ENCODE data around the gene PRAMEF14. TPM values are rescaled to one million over a fixed set of nuclear protein-coding genes. Genes with fewer than 3 reads are reported as not detected.
"Not testable (repeated sequence)": the region's sequence is repeated elsewhere in the genome, so short reads cannot be mapped to it uniquely, and the experiment has no call there.

Gene PRAMEF14
- not detected in 2 replicates for total RNA-seq (2011; cell fraction: chromatin; rRNA removed; ENCODE audit: low replicate concordance)
- total RNA-seq (2011; cell fraction: nucleolus; rRNA removed), result not detected in 2 replicates
- total RNA-seq (2011; cell fraction: nucleoplasm; rRNA removed), result not detected in 2 replicates
- total RNA-seq (2014; rRNA removed), result not detected in 2 replicates
- total RNA-seq (2014; rRNA removed; fragmentation: Illumina TruSeq; extraction: Trizol), result not detected in 2 replicates
- not detected in 2 replicates for total RNA-seq (2015; rRNA removed; fragmentation: Illumina TruSeq; extraction: Trizol)
- not detected in 2 replicates for total RNA-seq (2021)
- not detected in 2 replicates for polyA plus RNA-seq (2011; rRNA removed)
- not detected in 2 replicates for polyA plus RNA-seq (2011; cell fraction: cytosol; rRNA removed)
- not detected in 2 replicates for polyA plus RNA-seq (2011; cell fraction: nucleus; rRNA removed)
- polyA plus RNA-seq (2012), result not detected in 2 replicates
- polyA plus RNA-seq (2014; fragmentation: Illumina TruSeq; extraction: Trizol), result not detected in 2 replicates
- not detected for polyA plus RNA-seq (2014; fragmentation: Nextera tagmentation; extraction: Ambion mirVana)
- not detected in 2 replicates for polyA plus RNA-seq (2014; rRNA removed)
- not detected in 2 replicates for polyA minus RNA-seq (2011; rRNA and poly(A)+ RNA removed)
- not detected in 2 replicates for polyA minus RNA-seq (2011; cell fraction: cytosol; rRNA and poly(A)+ RNA removed)
- polyA minus RNA-seq (2011; cell fraction: nucleus; rRNA and poly(A)+ RNA removed), result not detected in 2 replicates
- Bru-seq, nascent RNA, result not detected
- BruChase-seq, experiment 1, labeled RNA remaining after a 2-hour chase, result not detected
- not detected for BruChase-seq, experiment 2, labeled RNA remaining after a 6-hour chase
- long read RNA-seq, experiment 1, result 0 reads
- long read RNA-seq, experiment 2, result 0 reads
- long read RNA-seq, experiment 3, result 0 reads

GRCh38 chr1:13347034-13347433 is at the start of gene PRAMEF14:
TSS of gene PRAMEF14 (minus strand) at chr1:13347134. CDS start at chr1:13345314, 1,820 bp downstream.
- H3K79me2 ChIP-seq (ENCODE audit: control insufficient read depth, insufficient read depth, low read length); H3K4me1 ChIP-seq (replicated peaks in 1 of 2; ENCODE audit: control insufficient read depth in 2 of 2, insufficient read depth in 2 of 2, low read length in 2 of 2); FAIRE-seq; H3K27me3 ChIP-seq (ENCODE audit: control insufficient read depth in 2 of 2, insufficient read depth in 2 of 2, low read length in 2 of 2); H3K9me3 ChIP-seq (replicated peaks; ENCODE audit: control insufficient read depth, insufficient read depth, low read depth, low read length); ATAC-seq; H2AFZ ChIP-seq (ENCODE audit: low read depth, low read length); H3K27ac ChIP-seq (ENCODE audit: extremely low read depth, low read depth, low read length); H3K4me3 ChIP-seq; H3K4me2 ChIP-seq (ENCODE audit: insufficient read depth, low read length); CTCF ChIA-PET (ENCODE audit: low intra/inter-chr PET ratio); DNase-seq (ENCODE audit: extremely low read depth in 1 of 4, low spot score in 3 of 4); BruUV-seq (replicated peaks); H3K9ac ChIP-seq (ENCODE audit: insufficient read depth in 1 of 2, low read depth in 2 of 2, low read length in 2 of 2); H4K20me1 ChIP-seq (replicated peaks; ENCODE audit: control insufficient read depth, insufficient read depth, low read length); H3K9me1 ChIP-seq (ENCODE audit: control insufficient read depth, insufficient read depth, low read length); POLR2A ChIA-PET; H3K36me3 ChIP-seq (ENCODE audit: control insufficient read depth, insufficient read depth, low read length); intact Hi-C loops (cut with micrococcal nuclease): not testable (repeated sequence)
- in situ Hi-C loops (cut with MboI), result loop anchor here (10.0 kb wide), 1 partner anchor 322 kb away; no protein-coding TSS in a partner anchor
- 0% methylated on average over 7 of the region's 7 CpGs for WGBS (ENCODE audit: insufficient coverage, low coverage, missing lambda C conversion rate)

- WGBS (ENCODE audit: insufficient coverage, low coverage, missing lambda C conversion rate), result 3% methylated on average over 16 of the region's 22 CpGs
- POLR2A ChIA-PET; H3K4me2 ChIP-seq (ENCODE audit: insufficient read depth, low read length); H3K9ac ChIP-seq (ENCODE audit: insufficient read depth in 1 of 2, low read depth in 2 of 2, low read length in 2 of 2); DNase-seq (ENCODE audit: extremely low read depth in 1 of 4, low spot score in 3 of 4); H3K79me2 ChIP-seq (ENCODE audit: control insufficient read depth, insufficient read depth, low read length); H3K36me3 ChIP-seq (ENCODE audit: control insufficient read depth, insufficient read depth, low read length); BruUV-seq (replicated peaks); H3K4me1 ChIP-seq (replicated peaks in 1 of 2; ENCODE audit: control insufficient read depth in 2 of 2, insufficient read depth in 2 of 2, low read length in 2 of 2); H3K9me1 ChIP-seq (ENCODE audit: control insufficient read depth, insufficient read depth, low read length); H3K9me3 ChIP-seq (replicated peaks; ENCODE audit: control insufficient read depth, insufficient read depth, low read depth, low read length); H4K20me1 ChIP-seq (replicated peaks; ENCODE audit: control insufficient read depth, insufficient read depth, low read length); H2AFZ ChIP-seq (ENCODE audit: low read depth, low read length); ATAC-seq; in situ Hi-C loops (cut with MboI); FAIRE-seq; intact Hi-C loops (cut with micrococcal nuclease); CTCF ChIA-PET (ENCODE audit: low intra/inter-chr PET ratio); H3K27ac ChIP-seq (ENCODE audit: extremely low read depth, low read depth, low read length); H3K4me3 ChIP-seq: not testable (repeated sequence)
- H3K27me3 ChIP-seq (ENCODE audit: control insufficient read depth in 2 of 2, insufficient read depth in 2 of 2, low read length in 2 of 2), result peaks cover 0 to 12% of the 10 kb centered on the region in 2 experiments; a peak in 2 of 5 replicates
Measured at GRCh38 chr1:13395311-13395710, 48.4 kb upstream of the PRAMEF14 start.

- DNase-seq (ENCODE audit: extremely low read depth in 1 of 4, low spot score in 3 of 4); H3K36me3 ChIP-seq (ENCODE audit: control insufficient read depth, insufficient read depth, low read length); H3K4me3 ChIP-seq; H3K4me2 ChIP-seq (ENCODE audit: insufficient read depth, low read length); H3K9ac ChIP-seq (ENCODE audit: insufficient read depth in 1 of 2, low read depth in 2 of 2, low read length in 2 of 2); H3K79me2 ChIP-seq (ENCODE audit: control insufficient read depth, insufficient read depth, low read length); H3K4me1 ChIP-seq (replicated peaks in 1 of 2; ENCODE audit: control insufficient read depth in 2 of 2, insufficient read depth in 2 of 2, low read length in 2 of 2); BruUV-seq (replicated peaks); POLR2A ChIA-PET; ATAC-seq; intact Hi-C loops (cut with micrococcal nuclease); H3K27ac ChIP-seq (ENCODE audit: extremely low read depth, low read depth, low read length); H3K9me3 ChIP-seq (replicated peaks; ENCODE audit: control insufficient read depth, insufficient read depth, low read depth, low read length); H2AFZ ChIP-seq (ENCODE audit: low read depth, low read length); CTCF ChIA-PET (ENCODE audit: low intra/inter-chr PET ratio); FAIRE-seq; in situ Hi-C loops (cut with MboI); H3K9me1 ChIP-seq (ENCODE audit: control insufficient read depth, insufficient read depth, low read length); H4K20me1 ChIP-seq (replicated peaks; ENCODE audit: control insufficient read depth, insufficient read depth, low read length): not testable (repeated sequence)
- peaks cover 0 to 12% of the 10 kb centered on the region in 2 experiments; a peak in 2 of 5 replicates for H3K27me3 ChIP-seq (ENCODE audit: control insufficient read depth in 2 of 2, insufficient read depth in 2 of 2, low read length in 2 of 2)
- WGBS (ENCODE audit: insufficient coverage, low coverage, missing lambda C conversion rate), result 12% methylated on average over 18 of the region's 32 CpGs
Measured at GRCh38 chr1:13394761-13395160, 47.8 kb upstream of the PRAMEF14 start.
